Skin of body (tissue), 2 donors: ENCODE measurements around the gene ZNF207. TPM values are rescaled to one million over a fixed set of nuclear protein-coding genes. Genes with fewer than 3 reads are reported as not detected.
"Not testable (repeated sequence)": the region's sequence is repeated elsewhere in the genome, so short reads cannot be mapped to it uniquely, and the experiment has no call there.

Experiments used
- DNase-seq: peaks from one replicate; lab custom pipeline; 2025; lab: John Stamatoyannopoulos, UW
- total RNA-seq: library from RNA; depleted of rRNA; stranded (reverse); fragments of >200 nt; gene quantifications from one replicate; pipeline ENCODE4 v1.2.3, GENCODE V29; 2014

ZNF207 gene
- total RNA-seq, 1 donor from 2014 or later: 153 TPM

DNA sequence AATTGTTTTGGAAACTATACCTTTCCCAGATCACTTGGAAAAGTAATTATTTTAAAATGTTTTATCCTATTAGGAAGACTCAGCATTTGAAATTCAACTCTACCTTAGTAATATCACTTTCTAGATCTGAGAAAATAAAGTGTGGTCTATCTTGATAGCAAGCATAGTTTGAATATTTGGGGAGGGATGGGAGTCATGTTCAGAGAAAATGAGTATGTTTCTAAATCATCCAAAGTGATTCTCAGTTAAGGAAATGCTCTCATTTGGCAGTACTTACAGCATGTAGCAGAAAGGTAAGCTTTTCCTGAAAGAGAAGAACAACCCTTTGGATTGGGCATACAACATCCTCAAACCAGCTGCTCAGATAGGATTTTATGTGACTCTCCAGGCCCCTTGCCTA, 14.9 kb upstream of the ZNF207 start:
- DNase-seq: no peak

DNA sequence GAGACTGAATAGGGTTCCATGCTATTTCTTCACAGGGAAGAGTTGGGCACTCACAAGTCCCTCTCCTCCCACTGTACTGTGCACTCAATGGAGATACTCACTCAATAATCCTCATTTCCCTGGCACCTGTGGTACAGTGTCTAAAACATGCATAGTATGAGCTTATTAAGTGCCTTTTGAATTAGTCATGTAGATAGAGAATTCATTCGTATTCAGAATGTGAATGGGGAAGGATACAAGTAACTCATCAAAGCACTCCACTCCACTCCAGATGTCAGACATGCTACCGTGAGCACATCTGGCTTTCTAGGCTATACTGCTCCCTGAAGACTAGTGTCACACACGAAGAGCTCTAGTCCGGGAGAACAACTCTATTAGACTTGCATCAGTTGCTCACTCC, 14.3 kb upstream of the ZNF207 start:
- DNase-seq: no peak

- no peak for DNase-seq
Observed at GRCh38 chr17:32341141-32341856, 8.7 kb upstream of the ZNF207 start.

GRCh38 chr17:32341857-32342602, 7.9 kb upstream of the ZNF207 start, which contains the start of gene C17orf75:
Gene C17orf75, minus strand, starts transcription at chr17:32342173. Its CDS starts 34 bp downstream, at chr17:32342139.
- DNase-seq: peak; percentile 16

GRCh38 chr17:32342603-32343325, 7.2 kb upstream of the ZNF207 start:
- DNase-seq: no peak

GRCh38 chr17:32345951-32346600, 3.9 kb upstream of the ZNF207 start:
- no peak for DNase-seq

GRCh38 chr17:32348483-32348800, 1.5 kb upstream of the ZNF207 start:
- no peak for DNase-seq

GRCh38 chr17:32349503-32349853, 479 bp upstream of the ZNF207 start:
- DNase-seq: no peak

DNA sequence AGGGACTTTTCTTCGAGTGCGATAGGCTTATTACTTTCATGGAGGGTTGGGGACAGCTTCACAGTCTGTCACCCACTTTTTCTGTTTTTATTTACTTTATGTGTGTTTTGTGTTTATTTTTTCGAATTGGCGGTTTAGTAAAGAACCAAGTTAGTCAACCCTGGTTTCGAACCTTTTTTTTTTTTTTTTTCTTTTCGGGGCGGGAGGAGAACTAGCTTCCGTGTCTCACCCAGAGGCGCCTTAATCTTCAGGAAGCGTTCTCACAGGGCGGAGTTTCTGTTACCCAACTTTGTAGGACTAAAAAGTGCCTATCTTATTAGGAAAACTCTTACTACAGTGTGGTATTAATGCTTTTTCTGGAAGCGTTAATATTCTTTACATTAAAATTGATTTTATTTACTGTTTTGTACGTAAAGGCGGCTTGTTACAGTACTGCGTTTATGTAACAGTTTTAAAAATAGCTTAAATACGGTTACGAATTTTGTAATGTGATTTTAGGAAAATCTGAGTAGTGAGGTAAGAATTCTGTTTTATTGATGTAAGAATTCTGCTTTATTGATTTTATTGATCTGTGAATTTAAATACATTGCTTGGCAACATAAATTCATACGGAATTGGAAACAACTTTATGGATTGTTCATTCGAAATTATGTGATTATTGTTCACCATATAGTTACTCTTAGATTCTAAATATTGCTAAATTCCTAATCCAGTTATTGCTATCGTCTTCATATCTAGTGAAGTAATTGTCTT, 885 bp downstream of the ZNF207 start:
- peak; percentile 56 for DNase-seq

- DNase-seq: not testable (repeated sequence)
Observed at GRCh38 chr17:32352734-32353133, 2.8 kb downstream of the ZNF207 start.

- DNase-seq: no peak
Observed at GRCh38 chr17:32355649-32356377, 5.9 kb downstream of the ZNF207 start.

DNA sequence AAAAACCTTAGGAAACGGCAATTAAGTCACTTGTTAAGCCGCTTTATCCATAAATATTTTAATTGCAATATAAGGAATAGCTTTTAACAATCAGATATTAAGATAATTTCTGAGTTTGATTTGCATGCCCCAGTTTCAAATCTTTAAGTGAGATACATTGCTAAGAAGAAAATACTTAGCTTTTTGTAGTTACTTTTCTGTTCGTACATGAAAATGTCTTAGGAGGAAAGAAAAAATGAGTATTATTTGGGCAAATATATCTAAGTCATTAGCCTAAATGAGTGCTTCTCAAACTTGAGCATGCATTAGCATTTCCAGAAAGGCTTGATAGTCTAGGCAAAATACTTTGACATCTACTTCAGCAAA, 6.4 kb downstream of the ZNF207 start:
- no peak for DNase-seq

- no peak for DNase-seq
Observed at GRCh38 chr17:32356750-32357149, 6.8 kb downstream of the ZNF207 start.

DNA sequence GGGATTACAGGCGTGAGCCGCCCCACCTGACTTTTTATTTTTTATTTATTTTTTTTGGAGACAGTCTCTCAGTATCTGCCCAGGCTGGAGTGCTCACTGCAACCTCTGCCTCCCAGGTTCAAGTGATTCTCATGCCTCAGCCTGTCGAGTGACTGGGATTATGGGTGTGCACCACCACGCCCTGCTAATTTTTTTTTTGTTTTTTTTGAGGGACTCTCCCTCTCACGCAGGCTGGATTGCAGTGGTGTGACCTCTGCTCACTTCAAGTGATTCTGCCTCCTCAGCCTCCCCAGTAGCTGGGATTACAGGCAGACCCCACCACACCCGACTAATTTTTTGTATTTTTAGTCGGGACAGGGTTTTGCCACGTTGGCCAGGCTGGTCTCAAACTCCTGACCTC, 7.7 kb downstream of the ZNF207 start:
- no peak for DNase-seq

DNA sequence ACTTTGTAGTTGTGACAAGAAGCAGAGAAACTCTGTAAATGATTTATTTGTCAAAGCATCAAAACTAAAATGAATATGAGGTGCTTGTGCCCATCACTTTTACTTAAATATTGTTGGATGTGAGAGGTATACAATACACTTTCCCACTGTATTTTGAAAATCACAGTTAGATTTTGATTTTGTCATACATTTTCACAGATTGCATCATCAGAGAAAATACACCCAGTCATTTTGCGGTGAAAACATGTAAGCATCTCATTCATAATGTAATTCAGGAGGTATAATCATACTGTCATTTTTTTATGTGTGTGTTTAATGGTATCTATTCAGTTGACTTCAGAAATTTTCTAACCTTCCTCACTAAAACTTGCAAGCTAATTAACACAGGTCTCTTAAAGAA, 11.3 kb downstream of the ZNF207 start:
- no peak for DNase-seq

DNA sequence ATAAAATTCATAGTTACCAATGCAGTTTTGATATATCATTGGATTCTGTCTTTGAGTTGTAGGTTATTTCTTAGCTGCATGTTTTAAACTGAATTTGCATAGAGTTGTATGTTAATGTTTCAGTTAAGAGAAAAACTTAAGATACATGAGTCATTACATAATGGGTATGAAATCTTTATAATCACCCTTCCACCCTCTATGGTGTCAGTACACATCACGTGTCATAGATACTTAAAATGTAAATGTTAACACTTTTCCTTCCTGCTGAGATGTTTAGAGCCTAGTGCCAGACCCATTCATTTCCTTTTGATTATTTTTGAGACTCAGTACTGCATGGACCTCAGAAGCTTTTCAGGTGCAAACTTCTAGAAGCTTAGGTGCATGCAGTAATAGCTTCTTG, 20.5 kb downstream of the ZNF207 start:
- no peak for DNase-seq

DNA sequence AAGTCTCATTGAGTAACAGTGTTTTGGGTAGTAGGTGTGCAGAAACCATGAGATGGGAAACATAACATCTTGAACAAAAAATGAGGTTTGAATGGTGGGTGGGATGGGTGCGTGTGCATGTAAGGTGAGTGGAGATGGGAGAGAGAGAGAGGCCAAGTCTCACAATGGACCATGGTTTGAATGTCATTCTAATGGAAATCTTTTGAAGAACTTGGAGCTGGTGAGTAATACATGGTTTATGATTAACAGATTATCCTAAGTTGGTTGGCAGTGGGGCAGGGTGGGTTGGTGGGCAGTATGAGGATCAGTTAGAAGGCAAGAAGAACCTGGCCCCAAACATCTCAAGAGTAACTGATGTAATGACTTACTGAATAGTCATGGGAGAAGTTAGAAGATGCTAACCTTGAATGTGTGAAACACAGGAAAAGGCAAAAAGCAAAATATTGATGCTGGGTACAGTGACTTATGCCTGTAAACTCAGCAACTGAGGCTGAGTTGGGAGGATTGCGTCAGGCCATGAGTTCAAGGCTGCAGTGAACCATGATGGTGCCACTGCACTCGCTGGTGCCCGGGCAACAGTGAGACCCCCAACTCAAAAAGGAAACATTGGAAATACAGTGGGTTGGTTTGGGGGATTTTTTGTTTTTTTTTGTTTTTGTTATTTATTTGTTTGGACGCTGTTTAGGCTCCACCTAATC, 32.7 kb downstream of the ZNF207 start:
- no peak for DNase-seq

DNA sequence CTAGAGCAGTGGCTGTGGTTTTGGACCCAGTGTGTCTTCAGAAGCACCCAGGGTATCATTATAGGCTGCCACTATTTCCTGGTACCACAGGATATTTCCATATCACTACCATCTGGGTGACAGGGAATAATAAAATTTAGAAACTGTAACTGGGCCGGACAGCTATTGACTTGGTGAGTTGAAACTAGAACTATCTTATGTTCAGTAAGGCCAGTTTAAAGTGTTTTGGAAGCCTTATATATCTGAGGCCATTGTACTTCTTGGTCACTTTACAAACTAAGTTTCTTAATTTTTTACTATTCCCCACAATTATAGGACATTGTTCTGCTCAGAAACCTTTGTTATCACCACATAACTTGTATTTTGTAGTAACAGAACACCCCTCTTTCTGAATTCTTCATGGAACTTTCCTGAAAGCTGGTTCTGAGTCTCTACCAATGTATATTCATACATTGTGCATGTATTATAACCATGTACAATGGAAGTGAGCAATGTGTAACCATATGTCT, 34.0 kb downstream of the ZNF207 start:
- no peak for DNase-seq

DNA sequence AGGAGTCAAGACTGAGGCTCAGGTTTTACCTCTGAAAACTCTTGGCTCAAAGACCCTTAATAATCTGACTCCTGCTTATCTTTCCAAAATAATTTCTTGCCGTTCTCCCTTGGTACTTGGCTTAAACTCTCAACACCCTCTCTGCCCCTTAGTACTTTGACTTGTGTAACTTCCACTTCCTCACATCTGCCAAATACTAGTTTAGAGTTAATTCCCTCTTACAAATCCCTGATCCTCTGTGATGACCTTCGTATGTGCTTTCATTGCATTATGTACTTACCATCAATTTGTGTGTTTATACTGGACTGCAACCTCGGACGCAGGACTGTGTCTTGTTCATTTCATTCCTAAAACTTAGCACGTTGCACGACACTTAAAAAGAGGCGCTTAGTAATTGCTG, 35.2 kb downstream of the ZNF207 start:
- no peak for DNase-seq

- no peak for DNase-seq
Observed at GRCh38 chr17:32385971-32386370, 36.0 kb downstream of the ZNF207 start.
